Tibial artery (tissue), 4 donors: ENCODE data around the gene AQP12B.
A peak's percentile ranks its signal among the peaks of the same experiment; 100 is the strongest.

Experiments
- DNase-seq, 2 donors: peaks; one replicate each; pipeline ENCODE4 v3.0.0-alpha.2; 2019
- H3K27ac ChIP-seq, 2 donors: fragments of 200-600 bp; sonication (generic) in 1 of 2; 1 replicate in 1 of 2; 2 replicates in 1 of 2; pipeline ENCODE4 v1.5.1; 2018 to 2019; ENCODE audit warnings: mild to moderate bottlenecking in 1 of 2
- H3K27me3 ChIP-seq, 2 donors: fragments of 200-600 bp; sonication (generic) in 1 of 2; one replicate each; pipeline versions ENCODE4 v1.5.1 to v1.6.0; 2016 to 2019
- H3K36me3 ChIP-seq, 3 donors: fragments of 200-600 bp; sonication (generic) in 2 of 3; one replicate each; pipeline ENCODE4 v1.5.1; 2016 to 2019; ENCODE audit warnings: mild to moderate bottlenecking in 2 of 3
- H3K4me1 ChIP-seq, 4 donors: fragments of 200-600 bp; sonication (generic) in 2 of 4; 1 replicate in 3 of 4; 2 replicates in 1 of 4; pipeline ENCODE4 v1.5.1; 2016 to 2019
- H3K4me3 ChIP-seq, 2 donors: fragments of 200-600 bp; sonication (generic) in 1 of 2; 1 replicate in 1 of 2; 2 replicates in 1 of 2; pipeline ENCODE4 v1.5.1; 2018 to 2019; ENCODE audit warnings: mild to moderate bottlenecking in 2 of 2
- H3K9me3 ChIP-seq, 3 donors: fragments of 200-600 bp; sonication (generic) in 1 of 3; one replicate each; pipeline ENCODE4 v1.5.1; 2016 to 2019
- CTCF ChIP-seq, 2 experiments: fragments of 200-600 bp in 1 of 2; fragments of 450-650 bp in 1 of 2; IDR thresholded peaks; one replicate each; pipeline ENCODE4 v1.5.1; 2017 to 2019; ENCODE audit warnings: antibody characterized with exemption in 2 of 2, mild to moderate bottlenecking in 1 of 2, moderate library complexity in 1 of 2
- intact Hi-C: fragments of 100-400 bp; cut with DNase I; formaldehyde crosslinking; loops from one replicate; pipeline ENCODE4 v1.15.0; 2023; ENCODE audit warnings: low total_unique reads

Gene AQP12B

GRCh38 chr2:240646900-240647502 lies 35.7 kb downstream of the AQP12B start:
- Histone ChIP-seq H3K36me3 (no peaks in the 10 kb centered on the region), H3K27ac (no peak overlapping the region), H3K4me1 (no peaks in the 10 kb centered on the region), H3K4me3 (no peak overlapping the region), H3K27me3 (peaks cover 0 to 90% of the 10 kb centered on the region in 2 donors), H3K9me3 (no peaks in the 10 kb centered on the region)
- TF ChIP-seq CTCF (IDR thresholded peaks at IDR 0.05), result no peak
- no peak for DNase-seq
- intact Hi-C loops, result no loop called here

GRCh38 chr2:240646176-240646899 lies 36.3 kb downstream of the AQP12B start:
- no peaks in the 10 kb centered on the region for H3K9me3 ChIP-seq
- intact Hi-C loops, result no loop called here

GRCh38 chr2:240645801-240646175 lies 36.9 kb downstream of the AQP12B start:
- intact Hi-C loops, result no loop called here
- H3K4me1 ChIP-seq, result no peaks in the 10 kb centered on the region
- no peak overlapping the region for H3K27ac ChIP-seq
- no peaks in the 10 kb centered on the region for H3K9me3 ChIP-seq
- H3K36me3 ChIP-seq, result no peaks in the 10 kb centered on the region
- H3K27me3 ChIP-seq, result peaks cover 0 to 82% of the 10 kb centered on the region in 2 donors
- peak in 1 of 2 donors; percentile 42 for DNase-seq
- no peak overlapping the region for H3K4me3 ChIP-seq
- TF ChIP-seq CTCF (IDR thresholded peaks at IDR 0.05), result no peak

More at GRCh38 chr2:240646176-240646899, 36.3 kb downstream of the AQP12B start:
- no peaks in the 10 kb centered on the region for H3K4me1 ChIP-seq
- H3K4me3 ChIP-seq, result no peak overlapping the region
- no peak for TF ChIP-seq CTCF (IDR thresholded peaks at IDR 0.05)
- peaks cover 0 to 87% of the 10 kb centered on the region in 2 donors for H3K27me3 ChIP-seq
- no peak overlapping the region for H3K27ac ChIP-seq
- H3K36me3 ChIP-seq, result no peaks in the 10 kb centered on the region
- DNase-seq, result peak in 1 of 2 donors; percentile 46

- intact Hi-C loops, result no loop called here
- no peak overlapping the region for H3K4me3 ChIP-seq
- H3K9me3 ChIP-seq, result no peaks in the 10 kb centered on the region
- no peak overlapping the region for H3K27ac ChIP-seq
- TF ChIP-seq CTCF (IDR thresholded peaks at IDR 0.05), result no peak
- H3K27me3 ChIP-seq, result peaks cover 0 to 78% of the 10 kb centered on the region in 2 donors
- no peak for DNase-seq
- no peaks in the 10 kb centered on the region for H3K4me1 ChIP-seq
- no peaks in the 10 kb centered on the region for H3K36me3 ChIP-seq
Observed at GRCh38 chr2:240645346-240645745, 37.3 kb downstream of the AQP12B start.

- peak in 1 of 2 donors; percentile 58 for DNase-seq
- Histone ChIP-seq H3K9me3 (no peaks in the 10 kb centered on the region), H3K36me3 (no peaks in the 10 kb centered on the region), H3K4me1 (no peaks in the 10 kb centered on the region), H3K27ac (no peak overlapping the region), H3K27me3 (peaks cover 0 to 75% of the 10 kb centered on the region in 2 donors), H3K4me3 (no peak overlapping the region)
- intact Hi-C loops, result no loop called here
- TF ChIP-seq CTCF (IDR thresholded peaks at IDR 0.05), result no peak
Observed at GRCh38 chr2:240644859-240645301, 37.8 kb downstream of the AQP12B start.
